ENCODE data around the gene H6PD.

GRCh38 chr1:9275567-9276034 is 41.0 kb downstream of the H6PD start:
- TF ChIP-seq GATA2 (IDR thresholded peaks at IDR 0.05; ENCODE audit: low read depth, low read length) (no peak), GATA3 (IDR thresholded peaks at IDR 0.05; ENCODE audit: low read depth, low read length) (no peak)
